HCT116 (cell line): Measurements from ENCODE around the gene SGK1. TPM values are rescaled to one million over a fixed set of nuclear protein-coding genes. Genes with fewer than 3 reads are reported as not detected.

ENCODE experiments used
- ATAC-seq: fragments of 200-7000 bp; cut with Tn5 transposase; 2 replicates; pipeline ENCODE4 v1.9.1; 2020; ENCODE audit warnings: mild to moderate bottlenecking, moderate library complexity
- BruUV-seq: library from RNA; stranded (reverse); fragments of 400-500 nt; replicated peaks from 2 replicates; lab custom pipeline; 2021; lab: Mats Ljungman, UMichigan
- CTCF ChIA-PET: fragments of 300-600 bp; sonication (Branson Sonifier 250); formaldehyde crosslinking; loops from one replicate; lab custom pipeline; 2021; ENCODE audit warnings: antibody characterized with exemption; lab: Charles Lee
- POLR2A ChIA-PET: fragments of 300-600, 350-600 bp; sonication (Branson Sonifier 250); formaldehyde crosslinking; loops from one replicate; lab custom pipeline; 2021; ENCODE audit warnings: antibody characterized with exemption; lab: Charles Lee
- RAD21 ChIA-PET, 2 experiments: fragments of 300-600 bp; sonication (Branson Sonifier 250); formaldehyde crosslinking; loops; one replicate each; lab custom pipeline; 2023; ENCODE audit warnings: low total read pairs in 2 of 2; ENCODE audit not compliant: uncharacterized antibody in 2 of 2, unreplicated experiment in 2 of 2, low non-redundant PET in 1 of 2; lab: Charles Lee
- DNase-seq: peaks from one replicate; pipeline ENCODE4 v3.0.0-alpha.2; 2010; ENCODE audit warnings: low read depth, low spot score
- H2AFZ ChIP-seq: fragments of 200-600 bp; shearing (Covaris generic), sonication (generic); 2 replicates; pipeline ENCODE4 v1.6.1; 2017; ENCODE audit warnings: low read depth, mixed run types, mixed read lengths, antibody characterized with exemption, low read length; ENCODE audit not compliant: poor library complexity, severe bottlenecking
- H3K27ac ChIP-seq: 2 replicates; pipeline ENCODE4 v1.5.1; 2012; ENCODE audit warnings: low read depth, low read length
- H3K27me3 ChIP-seq: fragments of 200-600 bp; sonication (generic); 2 replicates; pipeline ENCODE4 v1.6.1; 2016; ENCODE audit warnings: mixed run types, low read length, mixed read lengths; ENCODE audit not compliant: insufficient read depth
- H3K36me3 ChIP-seq, 2 experiments: fragments of 200-500 bp in 1 of 2; fragments of 200-600 bp in 1 of 2; sonication (Bioruptor generic) in 1 of 2; sonication (generic) in 1 of 2; 2 replicates each; pipeline versions ENCODE4 v1.5.1 to v1.6.1; 2014 to 2016; ENCODE audit warnings: low read length in 2 of 2, inconsistent platforms in 1 of 2, mixed read lengths in 1 of 2, mixed run types in 1 of 2; ENCODE audit not compliant: insufficient read depth in 2 of 2, control insufficient read depth in 1 of 2
- H3K4me1 ChIP-seq, 2 experiments: fragments of 200-600 bp in 1 of 2; sonication (generic) in 1 of 2; 2 replicates each; pipeline versions ENCODE4 v1.5.1 to v1.6.1; 2012 to 2017; ENCODE audit warnings: low read length in 2 of 2, inconsistent platforms in 1 of 2, mild to moderate bottlenecking in 1 of 2, mixed read lengths in 1 of 2, mixed run types in 1 of 2, moderate library complexity in 1 of 2; ENCODE audit not compliant: insufficient read depth in 2 of 2, control insufficient read depth in 1 of 2
- H3K4me2 ChIP-seq: fragments of 200-600 bp; sonication (generic); 2 replicates; pipeline ENCODE4 v1.6.1; 2017; ENCODE audit warnings: mixed run types, low read length, mixed read lengths
- H3K4me3 ChIP-seq, 2 experiments: fragments of 200-600 bp in 1 of 2; sonication (generic) in 1 of 2; replicated peaks in 1 of 2; 2 replicates each; pipeline ENCODE4 v1.5.1; 2011 to 2016; ENCODE audit warnings: low read length in 2 of 2, control low read depth in 1 of 2, low read depth in 1 of 2, mild to moderate bottlenecking in 1 of 2, mixed read lengths in 1 of 2, mixed run types in 1 of 2
- H3K79me2 ChIP-seq: fragments of 200-600 bp; sonication (generic); 2 replicates; pipeline ENCODE4 v1.6.1; 2017; ENCODE audit warnings: mild to moderate bottlenecking, mixed run types, low read length, moderate library complexity, mixed read lengths; ENCODE audit not compliant: insufficient read depth
- H3K9ac ChIP-seq: fragments of 200-600 bp; sonication (generic); 2 replicates; pipeline ENCODE4 v1.6.1; 2016; ENCODE audit warnings: low read length, mixed read lengths
- H3K9me2 ChIP-seq: fragments of 200-600 bp; sonication (generic), shearing (Covaris generic); 2 replicates; pipeline ENCODE4 v1.6.1; 2017; ENCODE audit warnings: mixed run types, mild to moderate bottlenecking, moderate library complexity; ENCODE audit not compliant: insufficient read depth
- H3K9me3 ChIP-seq, 2 experiments: fragments of 200-500 bp in 1 of 2; fragments of 200-600 bp in 1 of 2; sonication (Bioruptor generic) in 1 of 2; sonication (generic) in 1 of 2; 2 replicates each; pipeline ENCODE4 v1.6.1; 2014 to 2017; ENCODE audit warnings: low read length in 2 of 2, mixed read lengths in 2 of 2, inconsistent platforms in 1 of 2, low read depth in 1 of 2, mild to moderate bottlenecking in 1 of 2, mixed run types in 1 of 2, moderate library complexity in 1 of 2; ENCODE audit not compliant: control insufficient read depth in 1 of 2, insufficient read depth in 1 of 2
- H4K20me1 ChIP-seq: fragments of 200-600 bp; sonication (generic), shearing (Covaris generic); 2 replicates; pipeline ENCODE4 v1.6.1; 2017; ENCODE audit warnings: mixed run types, mild to moderate bottlenecking, moderate library complexity; ENCODE audit not compliant: insufficient read depth
- CBX3 ChIP-seq: IDR thresholded peaks from 2 replicates; pipeline ENCODE4 v1.6.1; 2012; ENCODE audit warnings: low read depth
- CEBPB ChIP-seq: IDR thresholded peaks from 2 replicates; pipeline ENCODE4 v1.6.1; 2012; ENCODE audit warnings: low read depth
- EGR1 ChIP-seq: IDR thresholded peaks from 2 replicates; pipeline ENCODE4 v1.6.1; 2012; ENCODE audit warnings: low read depth
- RAD21 ChIP-seq: IDR thresholded peaks from 2 replicates; pipeline ENCODE4 v1.6.1; 2012; ENCODE audit warnings: low read depth, mild to moderate bottlenecking
- SIN3A ChIP-seq: IDR thresholded peaks from 2 replicates; pipeline ENCODE4 v1.6.1; 2012; ENCODE audit warnings: low read depth
- SRF ChIP-seq: IDR thresholded peaks from 2 replicates; pipeline ENCODE4 v1.6.1; 2012; ENCODE audit warnings: low read depth
- YY1 ChIP-seq: IDR thresholded peaks from 2 replicates; pipeline ENCODE4 v1.6.1; 2011; ENCODE audit warnings: low read length, low read depth, moderate library complexity, mild to moderate bottlenecking; ENCODE audit not compliant: insufficient replicate concordance; ENCODE audit errors: extremely low read depth
- intact Hi-C: fragments of 100-400 bp; cut with micrococcal nuclease; formaldehyde crosslinking; loops from 2 replicates; pipeline ENCODE4 v1.10.0; 2022
- total RNA-seq: library from RNA; stranded (reverse); gene quantifications from one replicate; pipeline ENCODE4 v1.2.1, GENCODE V29; 2021; ENCODE audit not compliant: unreplicated experiment
- TF ChIP-seq, protein P1 (sequence below): IDR thresholded peaks from 2 replicates; pipeline ENCODE4 v1.6.1; 2011; ENCODE audit warnings: mild to moderate bottlenecking, low read length, moderate library complexity; ENCODE audit not compliant: insufficient replicate concordance; ENCODE audit errors: extremely low read depth

SGK1 gene
- total RNA-seq, 1 experiment from 2014 or later: 4.5 TPM

DNA sequence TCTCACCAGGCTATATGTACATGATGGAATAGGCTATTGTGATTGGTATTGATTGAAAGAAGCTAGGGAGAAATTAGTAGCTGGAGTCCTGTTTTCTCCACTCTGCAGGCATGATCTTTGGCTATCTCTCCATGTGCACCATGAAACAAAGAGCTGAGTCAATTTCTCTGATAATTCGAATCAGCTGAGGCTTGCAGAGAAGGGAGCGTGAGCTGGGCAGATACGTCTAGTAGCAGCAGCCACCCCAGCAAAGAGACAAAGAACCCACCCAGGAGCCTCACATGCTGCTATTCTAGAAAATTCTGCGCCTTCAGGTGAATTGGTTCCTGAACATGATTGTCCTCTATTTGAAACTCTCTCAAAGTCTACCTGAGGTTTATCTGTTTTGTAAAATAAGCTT lies 6.9 kb upstream of the SGK1 start:
- Histone ChIP-seq H3K27ac (no peak overlapping the region), H4K20me1 (no peaks in the 10 kb centered on the region), H3K4me3 (no peak overlapping the region), H3K27me3 (no peaks in the 10 kb centered on the region), H3K4me1 (no peaks in the 10 kb centered on the region), H2AFZ (no peak overlapping the region), H3K9me2 (no peaks in the 10 kb centered on the region), H3K9ac (no peak overlapping the region), H3K9me3 (peaks cover 0 to 4% of the 10 kb centered on the region in 2 experiments; a peak in 1 of 4 replicates), H3K79me2 (no peaks in the 10 kb centered on the region), H3K4me2 (no peak overlapping the region), H3K36me3 (no peaks in the 10 kb centered on the region)
- ATAC-seq (no peak), DNase-seq (no peak)
- CTCF ChIA-PET: no interaction called here
- RAD21 ChIA-PET: no interaction called here
- intact Hi-C loops: no loop called here
- POLR2A ChIA-PET: no interaction called here
- TF ChIP-seq CEBPB (no peak), SRF (no peak), EGR1 (no peak), YY1 (no peak), CBX3 (no peak), SIN3A (no peak)
- TF ChIP-seq, protein P1, sequence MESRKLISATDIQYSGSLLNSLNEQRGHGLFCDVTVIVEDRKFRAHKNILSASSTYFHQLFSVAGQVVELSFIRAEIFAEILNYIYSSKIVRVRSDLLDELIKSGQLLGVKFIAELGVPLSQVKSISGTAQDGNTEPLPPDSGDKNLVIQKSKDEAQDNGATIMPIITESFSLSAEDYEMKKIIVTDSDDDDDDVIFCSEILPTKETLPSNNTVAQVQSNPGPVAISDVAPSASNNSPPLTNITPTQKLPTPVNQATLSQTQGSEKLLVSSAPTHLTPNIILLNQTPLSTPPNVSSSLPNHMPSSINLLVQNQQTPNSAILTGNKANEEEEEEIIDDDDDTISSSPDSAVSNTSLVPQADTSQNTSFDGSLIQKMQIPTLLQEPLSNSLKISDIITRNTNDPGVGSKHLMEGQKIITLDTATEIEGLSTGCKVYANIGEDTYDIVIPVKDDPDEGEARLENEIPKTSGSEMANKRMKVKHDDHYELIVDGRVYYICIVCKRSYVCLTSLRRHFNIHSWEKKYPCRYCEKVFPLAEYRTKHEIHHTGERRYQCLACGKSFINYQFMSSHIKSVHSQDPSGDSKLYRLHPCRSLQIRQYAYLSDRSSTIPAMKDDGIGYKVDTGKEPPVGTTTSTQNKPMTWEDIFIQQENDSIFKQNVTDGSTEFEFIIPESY: no peak
- no TSS peak for BruUV-seq

DNA sequence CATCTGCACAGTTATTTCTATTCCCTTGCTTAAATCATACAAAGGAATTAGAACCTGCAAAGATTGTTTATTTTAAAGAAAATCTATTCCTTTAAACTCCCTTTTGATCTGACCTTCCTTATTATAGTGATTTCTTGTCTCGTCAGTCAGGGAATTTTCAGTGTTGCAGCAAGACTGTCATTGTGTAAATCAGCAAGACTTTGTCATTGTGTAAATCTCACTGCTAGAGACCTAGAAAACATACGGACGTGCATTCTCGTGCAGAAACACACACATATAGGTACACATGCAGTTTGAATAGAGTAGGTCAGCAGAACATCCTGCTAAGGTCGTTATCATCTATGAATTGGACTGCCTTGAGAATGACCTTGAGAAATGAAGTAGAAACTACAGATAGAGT lies 6.2 kb upstream of the SGK1 start:
- intact Hi-C loops: no loop called here
- ATAC-seq (no peak), DNase-seq (no peak)
- ChIA-PET POLR2A (no interaction called here), CTCF (no interaction called here), RAD21 (no interaction called here)
- Histone ChIP-seq H3K9ac (no peak overlapping the region), H3K9me3 (peaks cover 0 to 4% of the 10 kb centered on the region in 2 experiments; a peak in 1 of 4 replicates), H3K27me3 (no peaks in the 10 kb centered on the region), H3K4me3 (no peak overlapping the region), H4K20me1 (no peaks in the 10 kb centered on the region), H3K36me3 (no peaks in the 10 kb centered on the region), H3K27ac (no peak overlapping the region), H3K4me2 (no peak overlapping the region), H3K9me2 (no peaks in the 10 kb centered on the region), H3K79me2 (no peaks in the 10 kb centered on the region), H2AFZ (no peak overlapping the region), H3K4me1 (no peaks in the 10 kb centered on the region)
- TF ChIP-seq RAD21 (no peak), CEBPB (no peak), SRF (no peak)
- no TSS peak for BruUV-seq
